HEK293 (cell line): ENCODE measurements around the gene TMEM123.

Source experiments
- ATF2 ChIP-seq: fragments of 450-650 bp; formaldehyde crosslinking; IDR thresholded peaks from 2 replicates; pipeline ENCODE4 v1.5.1; 2016; ENCODE audit warnings: missing biosample characterization, missing genetic modification characterization, low read depth
- CTCF ChIP-seq: fragments of 450-650 bp; formaldehyde crosslinking; IDR thresholded peaks from 2 replicates; pipeline ENCODE4 v1.5.1; 2016; ENCODE audit warnings: missing biosample characterization, missing genetic modification characterization
- KLF1 ChIP-seq: fragments of 450-650 bp; formaldehyde crosslinking; IDR thresholded peaks from 2 replicates; pipeline ENCODE4 v1.5.1; 2016; ENCODE audit warnings: missing biosample characterization, missing genetic modification characterization
- PRDM2 ChIP-seq: fragments of 450-650 bp; formaldehyde crosslinking; IDR thresholded peaks from 2 replicates; pipeline ENCODE4 v1.5.1; 2016; ENCODE audit warnings: missing biosample characterization, missing genetic modification characterization, borderline replicate concordance
- REST ChIP-seq: fragments of 450-650 bp; formaldehyde crosslinking; IDR thresholded peaks from 2 replicates; pipeline ENCODE4 v1.5.1; 2016; ENCODE audit warnings: missing biosample characterization, missing genetic modification characterization
- SCRT1 ChIP-seq: fragments of 450-650 bp; formaldehyde crosslinking; IDR thresholded peaks from 2 replicates; pipeline ENCODE4 v1.5.1; 2016; ENCODE audit warnings: missing biosample characterization, missing genetic modification characterization, borderline replicate concordance
- SETDB1 ChIP-seq: IDR thresholded peaks from one replicate; pipeline ENCODE4 v1.6.1; 2017; ENCODE audit warnings: mild to moderate bottlenecking, low read length, moderate library complexity, mixed read lengths; ENCODE audit not compliant: insufficient read length
- TSHZ1 ChIP-seq: fragments of 450-650 bp; formaldehyde crosslinking; IDR thresholded peaks from 2 replicates; pipeline ENCODE4 v1.5.1; 2016; ENCODE audit warnings: missing biosample characterization, missing genetic modification characterization, borderline replicate concordance
- ZBTB10 ChIP-seq: fragments of 450-650 bp; formaldehyde crosslinking; IDR thresholded peaks from 2 replicates; pipeline ENCODE4 v1.5.1; 2016; ENCODE audit warnings: missing biosample characterization, missing genetic modification characterization
- ZBTB49 ChIP-seq: fragments of 450-650 bp; formaldehyde crosslinking; IDR thresholded peaks from 2 replicates; pipeline ENCODE4 v1.5.1; 2016; ENCODE audit warnings: missing biosample characterization, missing genetic modification characterization, low read depth
- ZBTB6 ChIP-seq: fragments of 450-650 bp; formaldehyde crosslinking; IDR thresholded peaks from 2 replicates; pipeline ENCODE4 v1.5.1; 2017; ENCODE audit warnings: missing biosample characterization, missing genetic modification characterization
- ZNF558 ChIP-seq: fragments of 450-650 bp; formaldehyde crosslinking; IDR thresholded peaks from 2 replicates; pipeline ENCODE4 v1.5.1; 2016; ENCODE audit warnings: missing biosample characterization, missing genetic modification characterization
- ZNF629 ChIP-seq: fragments of 450-650 bp; formaldehyde crosslinking; IDR thresholded peaks from 2 replicates; pipeline ENCODE4 v1.5.1; 2017; ENCODE audit warnings: missing biosample characterization, missing genetic modification characterization

- no peak for TF ChIP-seq CTCF (tag by site-specific recombination)
- TF ChIP-seq ZBTB10 (tag by site-specific recombination), result no peak
- TF ChIP-seq TSHZ1, result no peak
- TF ChIP-seq PRDM2 (tag by site-specific recombination), result no peak
- TF ChIP-seq ZNF558 (tag by site-specific recombination), result no peak
- no peak for TF ChIP-seq ZBTB49 (tag by site-specific recombination)
- TF ChIP-seq ZBTB6 (tag by site-specific recombination), result no peak
- no peak for TF ChIP-seq SETDB1
- no peak for TF ChIP-seq KLF1
- TF ChIP-seq ATF2 (tag by site-specific recombination), result no peak
- no peak for TF ChIP-seq SCRT1 (tag by site-specific recombination)
- no peak for TF ChIP-seq ZNF629 (tag by site-specific recombination)
- TF ChIP-seq REST (tag by site-specific recombination), result no peak
These were observed 37.2 kb downstream of the TMEM123 start for GRCh38 chr11:102415304-102415916.
